A204.1 (cell line): ENCODE data around the gene SPAG6.

Experiments
- FAIRE-seq: peaks from 2 replicates; lab custom pipeline; 2012; peaks lifted over from hg19 to GRCh38; lab: Jason Lieb, UNC

The SPAG6 gene

DNA sequence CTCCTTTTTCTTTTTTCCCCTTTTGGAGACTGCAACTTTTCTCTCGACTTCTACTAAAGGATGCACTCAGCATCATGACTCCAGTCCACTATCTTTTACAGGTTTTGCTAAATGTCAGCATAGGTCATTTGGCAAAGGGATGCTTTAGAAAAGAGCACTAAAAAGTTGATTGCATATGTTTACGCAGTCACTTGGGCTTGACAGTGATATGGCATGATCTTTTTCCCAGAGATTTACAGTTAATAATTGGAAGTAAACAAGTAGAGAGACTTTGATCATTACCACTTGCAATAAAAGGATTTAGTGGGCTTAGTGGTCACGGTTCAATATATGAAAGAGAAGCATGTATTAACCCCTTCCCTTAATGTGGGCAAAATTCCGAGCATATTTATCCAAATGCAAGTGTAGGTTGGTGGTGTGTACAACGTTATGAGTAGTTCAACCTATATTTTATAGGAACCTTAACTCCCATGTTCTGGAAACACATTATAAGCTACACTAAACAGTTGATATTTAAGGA, 22.6 kb upstream of the SPAG6 start:
- FAIRE-seq = no peak

DNA sequence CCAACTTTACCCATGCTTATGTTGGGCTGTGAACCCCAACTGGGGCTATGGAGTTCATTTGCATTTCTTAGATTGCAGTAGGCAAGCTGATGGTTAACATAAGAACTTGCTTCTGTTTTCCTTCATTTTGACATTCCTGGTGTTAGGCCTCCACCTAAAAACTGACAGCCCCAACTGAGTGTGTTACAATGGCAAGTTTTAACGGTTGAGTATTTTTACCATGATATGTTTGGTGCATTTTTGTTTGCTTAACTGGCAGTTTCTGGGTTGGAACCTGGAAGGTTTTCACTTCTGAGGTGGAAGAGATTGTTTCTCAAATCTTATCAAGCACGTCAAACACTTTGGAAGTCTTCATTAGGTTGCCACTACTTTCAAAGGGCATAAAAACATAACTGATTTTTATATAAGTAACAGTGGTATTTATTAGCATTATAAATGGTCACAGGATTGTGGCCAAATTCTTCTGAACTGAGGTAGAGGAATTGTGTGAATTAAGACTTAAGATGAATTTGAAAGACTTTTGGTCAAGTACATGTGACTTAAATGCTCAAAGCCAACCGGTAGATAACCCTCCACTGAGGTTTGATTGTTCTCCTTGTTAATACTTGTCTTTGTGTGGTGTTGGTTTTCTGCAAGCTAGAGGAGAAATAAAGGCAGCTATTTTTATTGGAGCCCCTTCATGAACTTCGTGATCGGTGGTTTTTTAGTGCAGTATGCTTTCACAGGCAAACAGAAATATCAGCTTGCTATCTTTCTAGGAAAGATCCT, 21.6 kb upstream of the SPAG6 start:
- FAIRE-seq = no peak

DNA sequence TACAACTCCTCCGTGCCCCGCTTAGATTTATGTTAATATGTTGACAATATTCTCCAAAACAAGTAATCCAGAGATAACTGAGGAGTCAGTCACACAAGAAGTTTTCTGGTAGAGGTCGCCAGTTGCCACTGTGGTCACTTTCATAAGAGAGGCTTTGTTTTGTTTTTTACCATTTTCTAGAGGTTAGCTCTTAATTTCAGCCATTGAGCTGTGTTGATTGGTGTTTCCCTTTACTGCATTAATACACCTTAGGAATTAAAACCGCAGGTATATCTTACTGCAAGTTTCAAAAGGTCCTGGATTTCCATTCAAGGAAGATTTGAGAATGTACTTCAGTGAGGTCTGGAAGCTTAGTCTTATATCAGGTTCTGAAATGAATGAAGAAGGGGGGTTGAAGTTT, 20.9 kb upstream of the SPAG6 start:
- no peak for FAIRE-seq

DNA sequence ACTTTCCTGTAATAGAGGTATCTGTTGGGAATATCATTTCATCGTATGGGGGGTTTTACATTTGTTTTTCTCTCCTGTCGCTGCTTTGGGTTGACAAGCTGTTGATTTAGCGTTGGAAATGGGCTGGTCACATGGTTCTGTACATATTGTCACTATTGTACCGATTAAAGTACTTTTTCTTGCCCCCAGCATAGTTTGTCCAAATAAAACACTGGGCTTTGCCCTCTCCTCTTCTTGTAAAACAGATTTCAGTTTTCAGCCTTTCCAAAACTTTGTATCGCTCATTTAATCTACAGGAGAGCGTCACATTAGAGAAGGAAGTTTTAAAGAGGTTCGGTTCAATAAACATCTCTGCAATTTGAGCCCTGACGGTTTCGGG, 20.4 kb upstream of the SPAG6 start:
- no peak for FAIRE-seq

DNA sequence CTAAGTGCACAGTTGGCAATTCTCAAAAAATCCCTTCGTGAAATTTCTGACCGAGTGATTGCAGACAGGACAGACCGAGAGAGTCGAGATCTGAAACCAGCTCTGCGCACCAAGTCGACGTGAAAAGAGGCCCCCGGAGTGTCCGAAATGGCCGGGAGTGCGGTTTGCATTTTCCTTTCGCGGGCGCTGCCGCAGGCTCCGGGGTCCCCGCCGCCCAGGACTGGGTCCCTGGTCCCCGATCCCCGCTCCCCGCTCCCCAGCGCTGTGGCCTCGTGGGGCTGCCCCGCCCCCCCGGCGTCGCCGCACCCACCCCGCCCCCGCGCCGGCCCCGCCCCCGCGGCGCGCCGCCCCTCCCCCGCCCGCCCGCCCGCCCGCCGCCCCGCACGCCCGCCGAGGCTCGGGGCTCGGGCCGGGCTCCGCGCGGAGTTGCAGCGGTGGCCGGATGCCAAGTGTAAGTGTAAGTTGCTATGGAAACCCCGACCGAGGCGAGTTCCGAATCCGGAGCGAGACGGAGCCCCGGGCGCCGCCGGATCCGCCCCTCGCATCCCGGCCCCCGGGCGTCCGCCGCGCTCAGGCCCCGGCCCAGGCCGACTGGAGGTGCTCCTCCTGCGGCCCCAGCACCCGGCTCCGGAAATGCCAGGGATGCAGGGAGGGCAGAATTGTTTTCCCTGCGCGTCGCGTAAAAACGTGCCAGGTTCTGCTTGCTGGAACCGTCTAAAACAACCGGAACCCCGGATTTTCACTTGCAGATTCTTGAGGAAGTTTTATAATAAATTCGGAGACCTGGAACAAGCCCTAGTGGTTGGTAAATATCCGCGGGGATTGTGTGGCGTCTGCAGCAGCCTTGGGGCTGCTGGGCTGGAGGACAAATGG, 19.8 kb upstream of the SPAG6 start:
- no peak for FAIRE-seq

DNA sequence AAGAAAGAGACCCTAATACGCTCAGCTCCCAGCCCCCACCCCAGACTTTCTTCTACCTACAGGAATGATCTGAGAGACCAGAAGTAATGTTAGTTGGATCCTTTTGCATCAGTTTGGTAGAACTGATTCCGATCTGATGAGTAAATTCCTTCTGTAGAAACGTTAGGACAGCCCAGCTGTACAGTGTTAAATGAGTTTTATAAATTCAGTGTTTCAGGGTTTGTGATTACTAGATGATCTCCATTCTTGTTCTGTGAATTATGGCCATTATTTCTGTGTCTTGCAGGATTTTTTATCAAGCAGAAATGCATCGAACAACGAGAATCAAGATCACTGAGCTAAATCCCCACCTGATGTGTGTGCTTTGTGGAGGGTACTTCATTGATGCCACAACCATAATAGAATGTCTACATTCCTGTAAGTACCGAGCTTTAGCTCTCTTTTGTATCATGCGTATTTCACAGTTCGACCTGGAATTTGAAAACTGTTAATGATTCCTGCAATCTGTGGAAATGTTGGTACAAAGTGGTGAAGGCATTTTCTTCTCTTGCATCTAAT, 19.1 kb upstream of the SPAG6 start:
- FAIRE-seq = no peak

DNA sequence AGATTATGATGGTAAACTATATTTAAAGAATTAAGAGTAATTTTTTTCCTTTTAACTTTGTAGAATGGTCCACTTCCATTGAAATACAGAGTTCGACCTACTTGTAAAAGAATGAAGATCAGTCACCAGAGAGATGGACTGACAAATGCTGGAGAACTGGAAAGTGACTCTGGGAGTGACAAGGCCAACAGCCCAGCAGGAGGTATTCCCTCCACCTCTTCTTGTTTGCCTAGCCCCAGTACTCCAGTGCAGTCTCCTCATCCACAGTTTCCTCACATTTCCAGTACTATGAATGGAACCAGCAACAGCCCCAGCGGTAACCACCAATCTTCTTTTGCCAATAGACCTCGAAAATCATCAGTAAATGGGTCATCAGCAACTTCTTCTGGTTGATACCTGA, 16.1 kb upstream of the SPAG6 start:
- no peak for FAIRE-seq

DNA sequence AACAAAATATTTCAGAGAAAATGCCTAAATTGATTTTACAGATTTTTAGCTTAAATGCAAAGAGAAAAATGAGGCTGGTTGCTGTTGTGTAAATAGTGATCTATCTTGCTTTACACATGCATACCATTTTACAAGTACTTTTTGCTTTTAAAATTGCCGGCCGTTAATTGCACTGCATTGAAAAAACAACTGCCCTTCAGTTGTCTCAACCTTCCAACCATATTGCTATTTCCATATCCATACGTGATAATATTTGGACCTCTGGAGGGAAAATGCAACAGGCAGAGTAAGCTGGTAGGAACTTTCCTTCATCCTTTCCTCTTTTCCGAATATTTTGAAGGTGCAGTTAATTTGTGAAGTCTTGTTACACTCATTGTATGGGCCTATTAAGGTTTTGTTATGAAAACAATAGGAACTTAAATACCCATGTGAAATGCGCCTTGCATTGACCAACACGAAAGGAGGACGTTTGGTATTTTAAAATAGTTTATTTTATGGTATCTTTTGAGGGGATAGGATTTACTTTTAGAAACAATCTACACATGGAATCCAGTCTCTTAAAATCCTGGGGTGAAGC, 13.1 kb upstream of the SPAG6 start:
- no peak for FAIRE-seq

DNA sequence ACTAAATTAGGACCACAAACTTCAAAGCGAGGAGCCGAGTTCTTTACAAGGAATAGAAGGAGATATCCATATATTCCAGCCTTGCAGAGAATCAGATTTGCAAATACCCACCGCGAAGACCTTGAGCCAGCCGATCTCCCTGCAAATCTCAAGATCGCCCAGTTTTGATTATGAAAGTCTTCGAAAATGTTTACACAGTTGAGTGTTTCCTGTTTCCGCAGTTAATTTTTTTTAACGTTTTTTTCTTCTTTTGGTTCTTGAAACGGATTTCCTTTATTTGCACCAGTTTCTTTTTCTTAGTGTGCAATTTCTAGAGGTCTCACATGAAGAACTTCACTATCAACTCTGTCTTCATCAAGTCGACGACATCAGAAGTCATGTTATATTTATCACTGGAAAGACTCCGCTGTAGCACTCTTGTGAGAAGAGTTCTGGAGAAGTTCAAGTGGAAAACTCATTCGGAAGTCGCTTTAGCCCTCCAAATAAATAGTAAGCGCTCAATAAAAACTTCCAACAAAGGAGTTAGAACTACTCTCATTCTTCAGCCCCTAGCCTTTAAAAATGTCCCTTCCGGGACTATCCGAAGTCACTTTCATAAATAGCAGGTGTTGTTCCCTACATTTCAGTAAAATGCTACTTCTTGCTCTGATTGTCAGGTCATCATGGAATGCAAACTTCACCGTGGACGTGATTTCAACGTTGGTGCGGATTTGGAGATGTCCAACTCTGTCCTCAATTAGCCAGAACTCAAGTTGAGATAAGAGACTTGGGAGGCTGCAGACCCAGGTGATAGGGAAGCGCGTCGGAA, 11.9 kb upstream of the SPAG6 start:
- no peak for FAIRE-seq

DNA sequence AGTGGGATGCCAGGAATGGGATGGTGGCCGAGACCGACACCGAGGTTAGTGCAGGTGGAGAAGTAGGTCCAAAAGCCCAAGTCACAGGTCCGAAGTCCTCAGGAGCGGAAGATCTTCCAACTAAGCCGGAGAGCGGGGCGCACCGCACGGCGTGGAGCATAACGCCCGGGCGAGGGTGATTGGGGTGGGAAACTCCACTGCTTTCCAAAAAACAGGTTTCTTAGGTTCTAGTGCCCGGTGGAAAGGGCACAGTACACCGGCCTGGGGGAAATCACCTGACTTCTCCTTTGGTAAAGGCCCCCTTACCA, 11.4 kb upstream of the SPAG6 start:
- no peak for FAIRE-seq

DNA sequence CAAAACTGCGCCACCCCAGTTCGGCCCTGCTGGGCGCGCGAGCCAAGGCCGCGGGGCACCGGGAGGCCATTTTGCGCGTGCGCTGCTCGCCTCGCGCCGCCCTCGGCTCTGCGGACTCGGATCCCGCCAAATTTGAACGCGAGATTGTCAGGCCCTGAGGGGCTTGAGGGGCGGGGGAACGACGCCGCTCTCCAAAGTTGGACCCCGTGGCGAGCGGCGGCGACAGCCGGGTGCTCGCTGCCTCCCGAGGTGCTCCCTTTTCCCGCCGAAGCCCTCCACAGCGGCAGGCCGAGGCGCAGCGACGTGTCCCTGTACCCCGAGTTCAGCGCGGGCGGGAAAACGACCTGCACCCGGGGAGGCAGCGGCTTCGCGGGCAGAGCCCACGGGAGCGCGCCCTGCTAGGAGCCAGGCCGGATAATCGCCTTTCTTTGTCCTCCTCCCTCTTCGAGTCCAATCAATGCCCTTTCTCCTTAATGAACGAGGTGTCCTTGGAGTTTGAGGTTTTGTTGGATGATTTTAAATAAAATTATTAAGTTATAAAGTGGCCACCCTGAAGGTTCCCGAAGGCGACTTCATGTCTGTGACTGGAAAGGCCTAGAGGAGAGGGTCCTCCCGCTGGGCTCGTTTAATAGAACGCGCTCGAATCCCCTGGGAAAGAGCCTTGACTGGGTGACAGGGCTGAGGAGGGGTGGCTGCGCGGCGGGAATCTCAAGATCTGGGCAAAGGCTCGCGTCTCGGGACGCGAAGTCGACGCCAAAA, 10.7 kb upstream of the SPAG6 start:
- no peak for FAIRE-seq

DNA sequence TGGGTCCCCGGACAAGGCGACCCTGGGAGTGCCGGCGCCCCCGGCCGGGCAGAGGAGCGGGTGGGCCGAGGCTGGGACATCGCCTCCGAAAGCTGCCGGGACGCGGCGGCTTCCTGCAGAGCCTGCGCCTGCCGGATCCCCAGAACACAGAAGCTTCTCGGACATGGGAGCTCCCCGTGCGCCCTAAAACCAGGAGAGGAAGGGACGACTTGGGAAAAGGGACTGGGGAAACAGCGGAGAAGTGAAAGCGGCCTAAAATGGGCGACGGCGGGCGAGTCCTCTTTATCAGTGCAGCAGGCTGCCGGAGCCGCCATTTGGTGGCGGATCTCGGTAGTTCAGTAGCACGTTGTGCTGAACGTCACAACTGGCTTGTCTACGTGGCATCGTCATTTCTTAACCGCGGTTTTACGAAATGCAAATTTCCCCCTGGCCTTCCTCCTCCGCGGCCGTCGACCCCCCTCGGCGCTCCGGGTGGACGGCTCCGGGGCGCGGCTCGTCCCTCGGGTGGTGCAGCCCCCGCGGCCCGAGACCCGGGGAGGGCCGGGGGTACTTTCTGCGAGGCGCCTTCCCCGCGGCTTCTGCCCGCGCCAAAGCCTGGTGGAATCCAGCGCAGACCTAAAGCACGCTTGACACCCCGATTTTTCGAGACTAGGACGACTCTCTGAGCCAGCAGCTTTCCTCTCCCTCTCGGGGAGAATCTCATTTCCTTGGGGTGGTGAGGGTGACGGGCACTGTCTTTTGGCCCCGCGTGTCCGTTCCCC, 9.9 kb upstream of the SPAG6 start:
- FAIRE-seq = no peak

DNA sequence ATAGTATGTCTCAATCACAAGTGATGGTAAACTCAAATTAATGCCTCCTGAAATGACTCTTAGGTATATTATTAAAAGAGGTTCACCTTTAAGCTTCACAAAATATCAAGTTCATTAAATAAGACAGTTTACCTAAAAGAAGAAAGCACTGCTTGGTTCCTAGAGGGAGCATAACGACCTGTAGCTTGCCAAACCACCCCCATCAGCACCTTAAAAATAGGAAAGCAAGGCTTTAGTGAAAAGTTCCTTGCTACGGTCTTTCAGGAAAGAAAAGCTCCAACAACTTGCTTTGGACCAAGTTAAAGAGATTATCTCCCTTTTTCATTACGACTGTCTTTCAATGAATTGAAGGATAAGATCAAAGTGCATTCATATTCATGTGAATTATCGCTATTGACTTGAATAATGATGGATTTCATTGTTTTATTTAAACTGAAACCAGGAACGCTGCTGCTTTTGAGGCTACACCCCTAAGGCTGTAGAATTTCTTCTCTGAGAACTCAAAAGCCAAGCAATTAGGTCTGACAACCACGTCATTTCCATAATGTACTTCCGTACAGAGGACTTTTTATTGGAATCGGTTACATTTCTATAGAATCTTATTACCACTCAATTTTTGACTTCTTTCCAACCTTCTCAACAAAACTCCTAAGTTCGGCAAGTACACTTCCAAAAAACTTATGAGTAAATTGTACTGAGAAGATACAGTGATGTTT, 7.0 kb upstream of the SPAG6 start:
- no peak for FAIRE-seq

DNA sequence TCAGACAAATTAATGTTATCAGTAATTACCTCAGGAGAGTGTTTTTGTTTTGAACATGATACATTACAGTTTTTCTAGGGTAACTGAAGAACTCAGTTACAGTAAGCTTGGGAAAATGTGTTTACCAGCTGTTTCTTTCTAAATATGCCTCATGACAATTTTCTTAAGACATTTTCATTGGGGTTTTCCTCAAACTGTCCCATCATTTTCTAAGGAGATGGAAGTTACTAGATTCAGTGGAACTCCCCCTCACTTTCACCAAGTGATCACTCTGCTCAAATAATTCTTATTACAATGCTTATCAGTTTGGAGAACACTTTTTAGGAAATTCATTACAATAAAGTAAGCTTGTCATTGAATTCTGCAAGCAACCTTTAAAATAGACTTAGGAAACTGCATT, 6.4 kb upstream of the SPAG6 start:
- no peak for FAIRE-seq

DNA sequence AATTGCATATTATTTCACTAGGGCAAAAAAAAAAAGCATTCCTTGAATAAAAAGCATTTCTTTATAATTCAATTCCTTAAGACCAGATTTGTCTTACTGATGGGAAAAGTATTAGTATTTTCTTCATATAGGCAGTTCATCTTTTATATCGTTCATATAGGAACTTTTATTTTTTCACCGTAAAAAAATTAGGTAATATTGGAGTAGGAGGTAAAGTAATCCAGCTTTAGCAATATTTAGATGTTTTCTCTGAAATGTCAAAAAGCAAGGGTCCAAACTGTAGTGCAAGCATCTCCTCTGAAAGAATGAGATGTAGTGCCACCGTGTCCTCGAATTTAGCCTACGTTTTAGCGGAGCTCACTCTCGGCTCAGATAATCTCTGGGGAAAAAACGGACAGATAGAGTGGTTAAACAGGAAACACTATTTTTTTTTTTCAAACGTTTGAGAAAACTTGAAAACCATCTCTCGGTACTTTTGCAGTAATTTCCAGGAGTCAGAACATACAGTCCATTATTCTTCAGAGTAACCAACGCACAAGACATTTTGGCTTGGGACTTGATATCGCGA, 5.5 kb upstream of the SPAG6 start:
- no peak for FAIRE-seq

DNA sequence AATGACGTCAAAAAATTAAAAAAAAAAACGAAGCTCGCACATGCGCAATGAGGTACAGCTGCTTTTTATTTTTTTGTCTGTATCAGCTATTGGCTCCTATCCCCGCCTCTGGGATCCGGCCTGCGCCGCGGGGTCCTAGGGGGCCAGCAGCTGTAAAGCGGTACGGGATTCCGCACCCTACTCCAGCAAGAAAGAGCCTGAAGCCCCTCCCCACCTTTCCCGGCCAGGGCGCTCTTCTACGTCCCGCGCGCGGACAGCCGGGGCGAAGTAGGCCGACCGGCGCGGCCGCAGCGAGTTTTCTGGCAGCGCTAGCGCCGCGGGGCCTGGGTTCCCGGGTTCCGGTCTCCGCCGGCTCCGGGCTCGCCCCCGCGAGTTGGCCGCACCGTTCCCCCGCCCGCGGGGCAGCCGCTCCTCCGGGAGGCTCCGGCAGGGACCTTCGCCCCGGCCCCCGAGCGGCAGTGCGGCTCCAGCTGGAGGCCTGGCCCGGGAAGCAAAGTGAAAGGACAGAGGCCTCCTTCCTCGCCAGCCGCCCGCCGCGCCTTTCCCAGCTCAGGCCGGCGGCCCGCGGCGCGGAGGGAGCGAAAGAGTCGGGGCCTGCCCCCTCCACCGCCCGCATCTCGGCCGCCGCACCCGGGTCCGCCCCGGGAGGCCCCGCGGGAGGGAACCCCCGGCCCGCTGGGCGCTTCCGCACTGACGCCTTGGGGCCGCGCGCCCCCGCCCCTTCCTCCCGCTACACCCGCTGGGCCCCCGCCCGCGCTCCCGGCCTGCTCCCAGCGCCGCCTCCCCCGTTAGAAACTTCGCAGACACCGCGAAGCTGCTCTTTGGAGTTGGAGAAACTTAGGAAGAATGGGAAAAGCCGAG, 4.7 kb upstream of the SPAG6 start:
- no peak for FAIRE-seq

DNA sequence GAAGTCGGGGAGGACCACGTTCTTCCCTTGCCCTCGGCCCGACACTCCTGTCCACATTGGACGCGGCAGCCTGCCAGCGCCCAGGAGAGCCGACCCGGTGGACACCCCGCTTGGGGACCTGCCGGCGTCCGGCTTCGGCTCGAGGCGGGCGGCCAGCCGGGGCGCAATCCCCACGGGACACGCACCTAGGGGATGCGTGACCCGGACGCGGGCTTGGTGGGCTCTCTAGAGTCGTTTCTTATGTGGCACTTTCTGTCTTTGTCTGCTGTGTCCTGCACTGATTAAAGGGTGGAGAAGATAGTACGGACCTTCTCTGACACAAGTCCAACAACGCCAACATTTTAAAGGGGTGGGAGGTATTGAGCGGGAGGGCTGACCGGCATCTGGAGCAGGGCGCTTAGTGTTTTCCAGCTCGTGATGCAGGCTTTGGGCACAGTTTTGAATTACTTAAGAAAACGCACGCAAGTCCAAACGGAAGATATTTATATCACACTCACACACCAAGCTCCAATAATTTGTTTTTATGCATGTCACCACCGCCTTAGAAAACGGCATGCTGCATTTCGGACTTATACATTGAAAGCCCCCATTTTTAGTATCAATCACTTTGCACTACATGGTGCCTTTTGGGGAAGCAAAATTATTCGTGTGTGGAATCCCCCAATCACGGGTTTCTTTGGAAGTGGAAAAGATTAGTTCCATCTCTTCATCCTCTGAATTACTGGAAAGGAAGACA, 3.9 kb upstream of the SPAG6 start:
- FAIRE-seq = no peak

DNA sequence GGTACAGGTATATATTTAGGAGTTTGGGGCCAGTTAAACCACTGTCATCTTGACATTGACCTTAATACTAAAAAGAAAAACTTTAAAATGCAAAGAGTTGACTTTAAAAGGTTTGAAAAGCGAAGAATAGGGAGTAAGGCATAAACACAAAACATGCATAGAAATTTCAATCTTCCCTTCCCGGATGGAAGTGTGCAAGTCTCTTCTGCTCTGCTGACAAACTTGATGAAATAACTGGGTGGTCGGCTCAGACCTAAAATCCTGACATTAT, 3.4 kb upstream of the SPAG6 start:
- FAIRE-seq = no peak
